Fibroblast of lung (primary cell): ENCODE data around the gene ANKRD16. TPM values are rescaled to one million over a fixed set of nuclear protein-coding genes. Genes with fewer than 3 reads are reported as not detected.

ENCODE experiments used
- DNase-seq, 2 donors: peaks; one replicate each; pipeline versions ENCODE4 v3.0.0 to v3.0.0-alpha.2; 2010; ENCODE audit warnings: low read depth in 2 of 2
- H2AFZ ChIP-seq: 2 replicates; pipeline ENCODE4 v1.5.1; 2012; ENCODE audit warnings: low read length, control low read depth, inconsistent platforms
- H3K27ac ChIP-seq: 2 replicates; pipeline ENCODE4 v1.5.1; 2011; ENCODE audit warnings: low read length, control low read depth; ENCODE audit not compliant: insufficient read depth
- H3K27me3 ChIP-seq: 2 replicates; pipeline ENCODE4 v1.5.1; 2011; ENCODE audit warnings: mild to moderate bottlenecking, low read length; ENCODE audit not compliant: control insufficient read depth, insufficient read depth
- H3K36me3 ChIP-seq: 2 replicates; pipeline ENCODE4 v1.5.1; 2011; ENCODE audit warnings: low read length; ENCODE audit not compliant: control insufficient read depth, insufficient read depth
- H3K4me1 ChIP-seq: 2 replicates; pipeline ENCODE4 v1.5.1; 2011; ENCODE audit warnings: low read length; ENCODE audit not compliant: control insufficient read depth, insufficient read depth; ENCODE audit errors: extremely low read depth
- H3K4me2 ChIP-seq: 2 replicates; pipeline ENCODE4 v1.5.1; 2011; ENCODE audit warnings: low read length, control low read depth; ENCODE audit not compliant: insufficient read depth; ENCODE audit errors: extremely low read depth
- H3K4me3 ChIP-seq, 4 experiments: fragments of 200-600 bp in 1 of 4; sonication (generic) in 1 of 4; replicated peaks in 1 of 4; 2 replicates each; pipeline ENCODE4 v1.5.1; 2011 to 2016; ENCODE audit warnings: low read length in 4 of 4, low read depth in 3 of 4, mild to moderate bottlenecking in 3 of 4, control low read depth in 2 of 4, inconsistent platforms in 1 of 4, mixed read lengths in 1 of 4; ENCODE audit not compliant: insufficient read depth in 1 of 4; ENCODE audit errors: control extremely low read depth in 1 of 4
- H3K79me2 ChIP-seq: 2 replicates; pipeline ENCODE4 v1.5.1; 2012; ENCODE audit warnings: mild to moderate bottlenecking, low read length, inconsistent platforms; ENCODE audit not compliant: control insufficient read depth, insufficient read depth
- H3K9ac ChIP-seq: 2 replicates; pipeline ENCODE4 v1.5.1; 2011; ENCODE audit warnings: mild to moderate bottlenecking, low read length, control low read depth; ENCODE audit not compliant: insufficient read depth
- H3K9me3 ChIP-seq: 2 replicates; pipeline ENCODE4 v1.5.1; 2012; ENCODE audit warnings: low read depth, low read length; ENCODE audit not compliant: control insufficient read depth, insufficient read depth
- H4K20me1 ChIP-seq: 2 replicates; pipeline ENCODE4 v1.5.1; 2011; ENCODE audit warnings: low read length; ENCODE audit not compliant: control insufficient read depth, insufficient read depth; ENCODE audit errors: extremely low read depth
- CTCF ChIP-seq, 2 donors: IDR thresholded peaks in 1 of 2; conservative IDR thresholded peaks in 1 of 2; 1 replicate in 1 of 2; 2 replicates in 1 of 2; pipeline ENCODE4 v1.5.1; 2011 to 2012; ENCODE audit warnings: low read length in 2 of 2, control low read depth in 1 of 2, inconsistent platforms in 1 of 2, low read depth in 1 of 2, mild to moderate bottlenecking in 1 of 2
- EZH2 ChIP-seq: IDR thresholded peaks from 2 replicates; pipeline ENCODE4 v1.5.1; 2012; ENCODE audit warnings: low read length, control low read depth, mild to moderate bottlenecking; ENCODE audit errors: missing control alignments
- polyA plus RNA-seq, 2 donors: library from polyadenylated mRNA; depleted of rRNA in 1 of 2; stranded (reverse) in 1 of 2; unstranded in 1 of 2; fragments of >200 nt; gene quantifications; 2 replicates each; pipeline ENCODE4 v1.2.1, GENCODE V29; 2011 to 2012; ENCODE audit warnings: missing spikeins in 1 of 2
- total RNA-seq: library from RNA; depleted of rRNA; stranded (reverse); fragments of >200 nt; gene quantifications from 2 replicates; pipeline ENCODE4 v1.2.1, GENCODE V29; 2014

ANKRD16 gene
- total and polyA plus RNA-seq, 2 donors (not counting 1 experiment from before 2014, with no cell fraction given): 4.0 to 9.9 TPM

GRCh38 chr10:5833814-5834213 lies 55.9 kb downstream of the ANKRD16 start:
- no peak for DNase-seq
- H3K27ac ChIP-seq: no peak overlapping the region

GRCh38 chr10:5832946-5833345 lies 56.7 kb downstream of the ANKRD16 start:
- Histone ChIP-seq H3K4me2 (no peak overlapping the region), H2AFZ (no peak overlapping the region), H4K20me1 (no peaks in the 10 kb centered on the region), H3K79me2 (no peaks in the 10 kb centered on the region), H3K9me3 (no peaks in the 10 kb centered on the region), H3K27me3 (no peaks in the 10 kb centered on the region), H3K4me3 (no peak overlapping the region), H3K36me3 (no peaks in the 10 kb centered on the region), H3K9ac (no peak overlapping the region), H3K4me1 (no peaks in the 10 kb centered on the region), H3K27ac (no peak overlapping the region)
- no peak for DNase-seq
- TF ChIP-seq EZH2: no peak
- no peak for TF ChIP-seq CTCF (conservative IDR thresholded peaks at IDR 0.05 in 1 of 2, IDR thresholded peaks at IDR 0.05 in 1 of 2; ENCODE audit: low read depth in 1 of 2, low read length in 2 of 2)

More at GRCh38 chr10:5833814-5834213, 55.9 kb downstream of the ANKRD16 start:
- Histone ChIP-seq H3K36me3 (no peaks in the 10 kb centered on the region), H3K4me1 (no peaks in the 10 kb centered on the region), H4K20me1 (no peaks in the 10 kb centered on the region), H3K9ac (no peak overlapping the region), H3K4me3 (no peak overlapping the region), H3K27me3 (no peaks in the 10 kb centered on the region), H3K4me2 (no peak overlapping the region), H3K9me3 (no peaks in the 10 kb centered on the region), H2AFZ (no peak overlapping the region), H3K79me2 (no peaks in the 10 kb centered on the region)
- no peak for TF ChIP-seq EZH2
- no peak for TF ChIP-seq CTCF (conservative IDR thresholded peaks at IDR 0.05 in 1 of 2, IDR thresholded peaks at IDR 0.05 in 1 of 2; ENCODE audit: low read depth in 1 of 2, low read length in 2 of 2)

GRCh38 chr10:5831446-5831782 lies 58.3 kb downstream of the ANKRD16 start:
- no peak overlapping the region for H3K27ac ChIP-seq
- no peak overlapping the region for H3K9ac ChIP-seq
- H3K4me1 ChIP-seq: no peaks in the 10 kb centered on the region
- no peaks in the 10 kb centered on the region for H3K36me3 ChIP-seq
- TF ChIP-seq EZH2: no peak
- TF ChIP-seq CTCF (conservative IDR thresholded peaks at IDR 0.05 in 1 of 2, IDR thresholded peaks at IDR 0.05 in 1 of 2; ENCODE audit: low read depth in 1 of 2, low read length in 2 of 2): no peak
- H2AFZ ChIP-seq: no peak overlapping the region
- no peaks in the 10 kb centered on the region for H3K79me2 ChIP-seq
- no peaks in the 10 kb centered on the region for H3K9me3 ChIP-seq
- no peaks in the 10 kb centered on the region for H3K27me3 ChIP-seq
- no peak overlapping the region for H3K4me3 ChIP-seq
- no peak for DNase-seq
- H3K4me2 ChIP-seq: no peak overlapping the region
- H4K20me1 ChIP-seq: no peaks in the 10 kb centered on the region
